H1 (cell line): ENCODE measurements around the gene DCTN3. TPM values are rescaled to one million over a fixed set of nuclear protein-coding genes. Genes with fewer than 3 reads are reported as not detected.

ENCODE experiments used
- KDM1A ChIP-seq: fragments of 200-600, 300-600 bp; sonication (generic); IDR thresholded peaks from 2 replicates; pipeline ENCODE4 v1.7.1; 2016; ENCODE audit warnings: mild to moderate bottlenecking, low read length, borderline replicate concordance
- polyA plus RNA-seq, 7 experiments: library from polyadenylated mRNA; depleted of rRNA in 3 of 7; stranded (reverse) in 5 of 7; unstranded in 2 of 7; fragments of >200 nt in 5 of 7; fragments of 200-250 nt in 2 of 7; gene quantifications; 1 replicate in 5 of 7; 2 replicates in 1 of 7; 4 replicates in 1 of 7; pipeline versions ENCODE4 v1.2.1 to v1.2.3, GENCODE V29; 2011 to 2013; ENCODE audit warnings: missing spikeins in 2 of 7, mixed read lengths in 2 of 7
- total RNA-seq: library from RNA; stranded (reverse); fragmentation: NEBNext Ultra II Directional; extraction: Animal tissue kit (Norgen Biotek cat#: 25700); gene quantifications from 2 replicates; pipeline ENCODE4 v1.2.1, GENCODE V29; 2021

Gene DCTN3
- total and polyA plus RNA-seq, 2 of the 8 experiments (the other 6 are each of a cell fraction or from before 2014, with no cell fraction given), result 25.6 to 39.2 TPM

GRCh38 chr9:34610434-34611206, 9.7 kb downstream of the DCTN3 start (continued):
- no peak for TF ChIP-seq KDM1A
